ENCODE measurements around the gene TOR1AIP1. TPM values are rescaled to one million over a fixed set of nuclear protein-coding genes. Genes with fewer than 3 reads are reported as not detected.

TOR1AIP1 gene
- total RNA-seq, 1 donor from 2014 or later: 27.1 TPM

GRCh38 chr1:179883040-179883744 lies 1.1 kb downstream of the TOR1AIP1 start:
- no peak for ATAC-seq

DNA sequence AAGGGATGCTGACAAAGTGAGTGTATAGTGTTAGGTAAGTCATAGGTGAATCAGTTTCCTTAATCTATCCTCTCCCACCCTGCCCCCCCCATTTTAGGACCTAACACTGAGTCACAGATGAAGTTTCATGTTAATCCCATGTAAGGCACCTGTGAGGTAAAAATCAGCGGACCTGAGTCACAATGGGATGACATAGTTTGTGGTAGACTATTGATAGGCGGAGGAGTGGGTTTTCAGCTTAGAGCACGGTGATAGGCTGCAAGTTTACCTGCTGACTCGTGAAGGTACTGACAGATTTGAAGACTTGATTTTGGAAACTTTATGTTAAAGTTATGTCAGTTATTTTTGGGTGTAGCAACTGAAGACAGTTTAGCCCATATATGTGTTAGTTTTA lies 1.7 kb downstream of the TOR1AIP1 start:
- ATAC-seq: peak; percentile 59

- ATAC-seq: no peak
Observed at GRCh38 chr1:179888071-179888470, 6.0 kb downstream of the TOR1AIP1 start.

GRCh38 chr1:179889589-179889988 lies 7.5 kb downstream of the TOR1AIP1 start:
- ATAC-seq: no peak

- no peak for ATAC-seq
Observed at GRCh38 chr1:179910934-179911333, 28.8 kb downstream of the TOR1AIP1 start.

- no peak for ATAC-seq
Observed at GRCh38 chr1:179911812-179912211, 29.7 kb downstream of the TOR1AIP1 start.

- ATAC-seq: no peak
Observed at GRCh38 chr1:179917601-179918429, 35.7 kb downstream of the TOR1AIP1 start.

DNA sequence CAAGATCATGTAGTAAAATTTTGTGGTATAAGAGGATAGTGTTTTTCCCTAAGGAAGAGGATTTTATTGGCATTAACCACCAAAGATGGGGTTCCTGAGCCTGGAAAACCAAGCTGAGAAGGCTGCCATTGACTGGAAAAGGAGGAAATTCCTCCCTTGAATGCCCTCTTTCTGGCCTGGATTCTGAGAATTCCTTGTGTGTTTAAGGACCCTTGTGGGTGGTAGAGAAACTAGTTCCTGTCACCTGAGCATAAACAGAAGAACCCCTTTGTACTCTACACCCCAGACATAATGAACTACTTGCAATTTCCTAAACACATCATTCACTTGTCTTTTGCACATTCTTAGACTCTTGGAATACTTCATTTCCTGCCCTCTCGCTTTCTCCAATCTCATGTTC lies 39.4 kb downstream of the TOR1AIP1 start:
- no peak for ATAC-seq

DNA sequence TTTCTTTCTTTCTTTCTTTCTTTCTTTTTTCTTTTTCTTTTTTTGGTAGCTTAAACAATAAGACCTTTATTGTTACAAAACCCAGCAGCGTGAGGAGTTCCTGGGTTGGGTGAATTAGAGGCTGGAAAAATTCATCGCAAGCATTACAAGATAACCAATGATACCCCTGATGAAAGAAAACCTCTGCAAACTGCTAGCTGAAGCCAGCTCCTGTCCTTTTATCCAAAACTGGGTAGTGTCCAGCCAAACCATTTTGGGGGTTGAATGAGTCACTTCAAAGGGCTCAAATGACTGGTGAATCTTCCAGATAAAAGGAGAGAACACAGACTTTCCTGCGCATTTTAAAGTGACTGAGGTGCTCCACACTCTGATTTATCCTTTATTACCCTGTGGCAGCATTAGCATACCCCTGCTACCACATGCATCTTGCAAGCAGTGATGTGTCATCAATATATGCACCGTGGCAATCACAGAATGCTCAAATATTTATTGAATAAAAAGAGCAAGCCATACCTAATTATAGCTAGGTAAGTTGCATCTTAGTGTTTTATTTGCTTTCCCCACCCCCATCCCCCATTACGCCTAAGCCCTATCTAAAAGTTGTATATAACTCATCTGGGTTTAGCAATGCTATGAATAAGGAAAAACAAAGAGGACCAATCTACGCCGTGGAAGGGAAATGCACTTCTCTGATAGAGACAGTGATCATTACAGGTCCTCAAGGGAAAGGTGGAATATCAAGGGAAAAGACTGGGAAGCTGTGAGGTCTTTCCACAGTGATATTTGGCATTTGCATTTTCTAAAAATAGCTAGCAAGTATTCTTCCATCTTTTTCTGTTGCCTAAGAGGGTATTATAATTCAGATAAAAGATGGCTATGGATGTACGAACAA lies 40.1 kb downstream of the TOR1AIP1 start:
- no peak for ATAC-seq

GRCh38 chr1:179923029-179923428 lies 40.9 kb downstream of the TOR1AIP1 start:
- ATAC-seq: no peak

DNA sequence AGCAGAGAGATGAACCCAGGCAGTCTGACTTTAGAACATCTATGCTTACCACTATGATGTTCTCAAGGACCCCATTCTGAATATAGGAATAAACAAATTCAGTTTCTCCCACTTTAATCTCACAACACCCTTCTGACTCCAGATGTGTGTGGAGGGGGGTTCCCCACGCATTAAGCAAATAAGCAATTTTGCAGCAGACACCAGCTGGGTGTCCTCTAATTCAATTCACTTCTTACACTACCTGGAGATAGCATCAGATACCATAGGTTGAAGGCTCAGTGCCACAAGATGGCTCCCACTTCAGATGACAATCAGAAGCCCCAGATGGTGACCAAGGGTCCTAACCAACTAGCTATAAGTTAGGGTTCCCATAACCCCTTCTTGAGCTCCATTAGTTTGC lies 42.2 kb downstream of the TOR1AIP1 start:
- ATAC-seq: no peak

- ATAC-seq: no peak
Observed at GRCh38 chr1:179925302-179925701, 43.2 kb downstream of the TOR1AIP1 start.

DNA sequence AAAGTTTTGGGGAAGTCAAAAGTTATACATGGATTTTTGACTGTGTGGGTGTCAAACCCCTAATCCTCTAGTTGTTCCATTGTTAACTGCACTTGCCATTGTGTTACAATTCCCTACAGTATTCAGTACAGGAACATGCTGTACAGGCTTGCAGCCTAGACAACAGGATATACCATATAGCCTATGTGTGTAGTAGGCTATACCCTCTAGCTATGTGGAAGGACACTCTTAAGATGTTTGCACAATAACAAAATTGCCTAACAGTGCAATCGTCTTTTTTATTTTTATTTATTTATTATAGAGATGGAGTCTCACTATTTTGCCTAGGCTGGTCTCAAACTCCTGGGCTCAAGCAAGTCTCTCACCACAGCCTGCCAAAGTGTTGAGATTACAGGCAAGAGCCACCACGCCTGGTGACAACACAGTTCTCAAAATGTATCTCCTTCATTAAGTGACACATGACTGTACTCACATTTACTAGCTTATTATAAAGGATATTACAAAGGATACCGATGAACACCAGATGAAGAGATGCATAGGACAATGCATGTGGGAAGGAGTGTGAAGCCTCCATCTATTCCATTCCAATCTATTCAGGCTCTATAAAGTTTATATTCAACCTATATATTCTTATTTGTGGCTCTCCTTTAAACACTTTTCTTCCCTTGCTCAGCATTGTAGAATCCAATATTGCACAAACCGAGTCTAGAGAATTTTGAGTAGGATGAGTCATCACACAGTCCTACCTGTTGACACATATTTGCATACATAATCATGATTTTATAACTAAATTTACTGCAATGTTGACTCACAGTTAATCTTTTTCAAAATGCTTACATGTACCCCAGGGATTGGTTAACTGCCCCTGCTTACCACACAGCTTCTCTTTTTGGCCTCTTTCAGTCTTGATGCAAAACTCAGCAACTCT lies 44.1 kb downstream of the TOR1AIP1 start:
- ATAC-seq: peak; percentile 85

DNA sequence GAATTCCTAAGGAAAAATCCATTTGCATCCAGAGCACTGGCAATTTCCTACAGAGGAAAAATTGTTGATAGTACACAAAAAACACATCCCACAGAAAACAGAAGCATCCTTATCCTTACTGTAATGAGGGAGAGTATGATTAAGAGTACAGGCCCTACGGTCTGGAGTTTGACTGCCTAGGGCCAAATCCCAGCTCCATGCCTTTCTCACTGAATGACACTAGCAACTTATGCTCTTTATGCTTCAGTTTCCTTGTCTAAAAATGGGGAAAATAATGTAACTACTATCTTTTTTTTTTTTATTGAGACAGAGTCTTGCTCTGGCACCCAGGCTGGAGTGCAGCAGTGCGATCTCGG lies 44.7 kb downstream of the TOR1AIP1 start:
- ATAC-seq: no peak

- ATAC-seq: no peak
Observed at GRCh38 chr1:179929955-179930798, 48.1 kb downstream of the TOR1AIP1 start.

- no peak for ATAC-seq
Observed at GRCh38 chr1:179930867-179931266, 48.8 kb downstream of the TOR1AIP1 start.

GRCh38 chr1:179933219-179933618 lies 51.1 kb downstream of the TOR1AIP1 start:
- ATAC-seq: no peak

- no peak for ATAC-seq
Observed at GRCh38 chr1:179935909-179936496, 53.9 kb downstream of the TOR1AIP1 start.

- ATAC-seq: no peak
Observed at GRCh38 chr1:179937668-179938254, 55.7 kb downstream of the TOR1AIP1 start.

- no peak for ATAC-seq
Observed at GRCh38 chr1:179938752-179939151, 56.7 kb downstream of the TOR1AIP1 start.
